C1 segment of cervical spinal cord (tissue), 14 donors: Measurements from ENCODE around the gene VPS13C.

ENCODE experiments used
- DNase-seq, 14 donors: peaks; one replicate each; lab custom pipeline; 2025; lab: John Stamatoyannopoulos, UW

Gene VPS13C

GRCh38 chr15:62060113-62060895, at the start of gene VPS13C:
VPS13C (minus strand) TSS chr15:62060447; CDS start chr15:62060374, 73 bp downstream.
- peak; percentile 39 to 95 (median 90) for DNase-seq

GRCh38 chr15:62109437-62109836, 49.2 kb upstream of the VPS13C start:
- no peak for DNase-seq

- DNase-seq = no peak
Measured at GRCh38 chr15:62108411-62108810, 48.2 kb upstream of the VPS13C start.

DNA sequence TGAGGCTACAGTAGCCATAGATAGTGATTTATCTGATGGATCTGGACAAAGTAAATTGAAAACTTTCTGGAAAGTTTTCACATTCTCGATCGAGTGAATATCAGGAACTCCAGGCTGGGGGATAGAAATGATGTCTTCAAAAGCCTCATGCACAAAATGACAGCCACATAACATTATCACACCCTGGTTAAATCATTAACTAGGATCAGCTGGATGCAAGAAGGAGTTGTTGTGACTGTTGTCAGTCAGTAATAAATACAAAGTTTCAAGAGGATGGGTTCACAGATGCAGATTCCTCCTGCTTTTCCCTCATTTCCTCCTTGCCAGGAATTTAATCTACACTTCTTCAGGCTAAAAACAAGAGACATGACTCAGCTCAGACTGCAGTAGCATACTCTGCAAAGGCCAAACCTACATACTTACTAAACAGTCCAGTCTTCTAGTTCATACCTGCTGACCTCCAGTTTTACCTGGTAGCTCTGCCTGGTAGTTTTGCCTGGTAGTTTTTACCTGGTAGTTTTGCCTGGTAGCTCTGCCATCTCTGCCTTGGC, 47.4 kb upstream of the VPS13C start:
- no peak for DNase-seq

GRCh38 chr15:62106096-62106495, 45.8 kb upstream of the VPS13C start:
- DNase-seq = no peak

DNA sequence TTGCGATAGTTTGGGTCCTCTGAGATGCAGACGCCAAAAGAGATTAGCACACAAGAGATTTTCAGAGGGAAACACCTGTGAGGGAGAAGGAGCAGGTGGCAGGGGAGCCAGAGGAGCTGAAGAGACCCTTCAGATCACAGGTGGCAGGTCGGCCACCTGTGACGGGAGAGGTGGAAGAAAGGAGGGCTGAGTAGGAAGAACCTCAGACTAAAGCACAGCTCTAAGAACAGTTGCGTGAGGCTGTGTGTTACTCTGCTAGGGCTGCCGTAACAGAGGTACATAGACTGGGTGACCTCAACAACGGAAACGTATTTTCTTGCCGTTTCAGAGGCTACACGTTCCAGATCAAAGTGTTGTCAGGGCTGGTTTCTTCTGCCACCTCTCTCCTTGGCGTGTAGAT, 45.0 kb upstream of the VPS13C start:
- no peak for DNase-seq

DNA sequence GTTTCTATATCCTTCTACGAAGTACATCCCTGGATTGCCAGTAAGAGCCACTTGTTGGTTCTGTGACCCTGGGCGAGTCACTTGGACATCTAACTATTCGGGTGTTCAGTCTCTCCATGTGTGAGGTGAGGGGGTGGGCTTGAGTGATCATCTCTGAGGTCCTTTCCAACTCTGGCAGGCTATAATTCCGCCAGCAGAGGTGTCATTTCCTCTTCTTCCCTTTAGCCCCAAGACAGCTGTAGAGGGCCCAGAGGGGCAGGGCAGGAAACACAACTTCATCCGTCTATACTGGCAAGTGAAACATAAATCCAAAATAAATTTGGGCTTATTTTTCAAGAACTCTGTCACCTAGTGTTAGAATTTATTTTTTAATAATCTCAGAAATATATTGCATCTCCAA, 44.6 kb upstream of the VPS13C start:
- DNase-seq = no peak

DNA sequence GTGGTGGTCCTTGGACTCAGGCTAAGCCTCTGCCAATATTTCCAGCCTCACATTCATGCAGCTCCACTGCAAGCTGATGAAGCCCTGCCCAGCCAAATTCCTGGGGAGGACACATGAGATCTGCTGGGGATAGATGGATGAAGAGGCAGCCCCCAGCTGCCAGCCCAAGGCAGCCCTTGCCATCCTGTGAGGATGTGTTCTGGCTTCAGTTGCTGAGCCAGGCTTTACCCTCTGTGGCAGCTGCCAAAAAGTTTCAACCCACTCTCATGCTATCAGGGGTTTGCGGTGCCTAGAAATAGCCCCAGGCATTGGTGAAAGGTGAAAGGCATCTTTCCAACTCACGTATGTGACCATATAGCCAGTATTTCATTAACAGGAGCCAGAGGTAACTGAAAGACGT, 44.2 kb upstream of the VPS13C start:
- no peak for DNase-seq

DNA sequence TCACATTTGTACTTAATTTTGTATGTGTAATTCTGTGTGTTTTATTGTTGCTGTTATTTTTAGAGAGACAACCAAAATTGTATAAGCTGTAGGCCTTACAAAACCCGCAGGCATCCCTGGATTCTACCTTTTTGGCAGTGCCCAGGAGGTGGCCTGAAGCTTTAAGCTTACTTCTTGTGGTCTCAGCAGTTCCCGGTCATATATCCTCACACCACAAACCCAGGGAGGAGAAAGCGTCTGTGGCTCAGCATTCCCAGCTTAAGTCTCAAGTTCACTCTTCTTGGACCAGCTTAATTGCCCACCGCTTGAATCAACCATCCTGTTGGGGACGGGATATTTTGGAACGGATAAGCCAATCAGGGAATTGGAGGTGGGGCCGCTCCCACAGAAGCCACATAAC, 43.2 kb upstream of the VPS13C start:
- DNase-seq = no peak

- DNase-seq = no peak
Measured at GRCh38 chr15:62099094-62099601, 38.9 kb upstream of the VPS13C start.

DNA sequence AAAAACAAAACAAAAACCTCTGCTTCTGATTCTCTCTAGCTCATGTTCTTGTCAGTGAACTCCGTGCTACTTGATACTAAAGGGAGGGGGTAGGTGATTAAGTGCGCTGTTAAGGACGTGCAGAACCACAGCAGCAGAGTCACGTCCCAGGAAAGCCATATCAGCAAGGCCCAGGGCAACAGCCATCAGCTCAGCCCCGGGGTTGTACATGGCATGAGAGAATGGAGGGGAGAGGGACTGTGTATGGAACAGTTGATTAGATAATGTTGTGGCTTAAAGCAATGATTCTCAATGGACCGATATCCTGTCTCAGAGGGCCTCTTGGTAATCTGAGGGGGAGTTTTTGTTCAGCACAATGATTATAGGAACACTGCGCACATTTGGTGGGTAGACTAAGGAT, 34.1 kb upstream of the VPS13C start:
- DNase-seq = no peak

GRCh38 chr15:62093809-62094208, 33.6 kb upstream of the VPS13C start:
- DNase-seq = no peak

GRCh38 chr15:62090988-62091387, 30.7 kb upstream of the VPS13C start:
- DNase-seq = no peak

DNA sequence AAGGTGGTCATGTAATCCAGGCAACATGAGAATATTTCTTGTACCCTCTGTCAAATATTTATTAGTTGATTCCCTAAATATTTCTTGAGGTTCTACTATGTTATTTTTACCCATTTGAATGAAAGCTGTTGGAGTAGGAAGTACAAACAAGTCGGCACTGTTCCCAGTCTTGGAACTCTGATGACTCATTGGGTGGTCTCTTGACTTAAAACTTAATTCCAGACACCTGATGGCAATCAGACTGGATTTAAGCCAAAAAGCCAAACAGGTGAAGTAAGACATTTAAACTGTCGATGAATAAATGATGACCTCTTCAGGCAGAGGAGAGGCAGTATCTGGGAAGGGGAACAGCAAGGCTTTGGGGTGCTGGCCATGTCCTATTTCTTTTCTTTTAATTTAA, 29.4 kb upstream of the VPS13C start:
- no peak for DNase-seq

DNA sequence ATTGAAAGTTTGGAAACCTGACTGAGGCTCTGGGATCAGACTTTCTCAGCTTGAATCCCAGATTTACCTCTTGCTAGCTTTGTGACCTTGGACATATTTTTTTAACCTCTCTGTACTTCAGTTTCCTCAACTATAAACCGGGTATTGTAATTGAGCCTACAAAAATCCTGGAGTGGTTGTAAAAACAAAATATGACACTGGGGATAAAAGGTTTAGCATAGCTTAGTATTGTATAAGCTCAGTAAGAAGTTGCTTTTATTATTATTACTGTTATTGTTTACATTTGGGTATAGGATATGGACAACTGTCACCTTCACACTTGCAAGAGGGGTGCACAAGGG, 28.1 kb upstream of the VPS13C start:
- DNase-seq = no peak

GRCh38 chr15:62087671-62088352, 27.6 kb upstream of the VPS13C start:
- DNase-seq = peak in 1 of 14 donors; percentile 5

DNA sequence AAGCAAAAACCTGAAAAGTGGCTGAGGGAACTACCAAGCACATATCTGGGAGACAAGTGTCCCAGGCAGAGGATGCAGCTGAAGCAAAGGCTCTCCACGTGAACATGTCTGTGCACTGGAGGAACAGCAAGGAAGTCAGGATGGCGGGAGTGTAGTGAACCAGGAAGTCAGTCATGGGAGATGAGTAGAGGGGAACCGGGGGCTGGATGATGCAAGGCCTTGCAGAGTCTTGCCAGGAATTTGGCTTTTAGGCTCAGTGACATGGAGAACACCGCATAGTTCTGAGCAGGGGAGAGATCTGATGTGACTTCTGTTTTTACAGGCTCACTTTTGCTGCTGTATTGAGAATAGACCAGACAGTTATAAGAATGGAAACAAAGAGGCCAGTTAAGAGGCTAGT, 25.5 kb upstream of the VPS13C start:
- peak in 1 of 14 donors; percentile 33 for DNase-seq

DNA sequence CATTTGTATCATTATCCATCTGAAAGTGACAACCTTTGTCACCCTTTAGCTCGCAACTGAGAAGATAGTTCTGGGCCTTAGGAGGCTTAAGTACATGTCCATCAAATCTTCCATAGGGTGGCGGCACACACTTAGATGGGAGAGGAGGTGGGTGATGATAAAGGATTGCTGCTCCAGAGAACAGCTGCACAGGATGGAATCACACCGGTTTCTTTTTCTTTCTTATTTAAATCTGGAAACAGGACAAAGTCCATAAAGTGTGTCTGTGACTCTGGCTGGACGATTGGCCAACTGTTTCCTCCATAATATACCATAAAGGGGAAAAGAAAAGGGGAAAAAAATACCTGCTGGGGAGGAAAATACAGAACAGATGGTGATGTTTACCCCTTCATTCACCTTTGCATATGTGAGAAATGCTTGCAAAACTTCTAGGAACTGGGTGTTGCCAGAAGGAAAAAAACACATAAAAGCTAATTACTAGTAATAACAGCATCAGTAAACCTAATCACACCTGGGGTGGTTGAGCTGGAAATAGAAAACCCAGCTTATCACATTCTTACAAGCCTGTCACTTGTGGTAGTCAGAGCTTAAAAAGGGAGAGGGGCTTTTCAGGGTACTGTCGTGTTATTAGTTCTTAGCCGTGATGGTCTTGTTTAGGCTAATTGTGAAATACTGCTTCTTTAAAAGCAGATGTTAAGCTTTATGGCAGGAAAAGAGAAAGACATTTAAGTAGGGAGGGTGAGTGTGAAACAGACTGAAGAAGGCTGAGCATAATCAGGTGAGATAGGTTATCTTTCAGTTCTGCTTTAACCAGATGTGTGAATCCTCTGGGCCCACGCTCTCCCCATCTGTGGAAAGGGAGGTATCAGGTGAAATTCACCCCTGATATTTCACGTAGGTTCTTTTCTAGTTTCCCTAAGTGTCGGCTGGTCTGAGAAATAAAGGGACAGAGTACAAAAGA, 23.2 kb upstream of the VPS13C start:
- DNase-seq = no peak

DNA sequence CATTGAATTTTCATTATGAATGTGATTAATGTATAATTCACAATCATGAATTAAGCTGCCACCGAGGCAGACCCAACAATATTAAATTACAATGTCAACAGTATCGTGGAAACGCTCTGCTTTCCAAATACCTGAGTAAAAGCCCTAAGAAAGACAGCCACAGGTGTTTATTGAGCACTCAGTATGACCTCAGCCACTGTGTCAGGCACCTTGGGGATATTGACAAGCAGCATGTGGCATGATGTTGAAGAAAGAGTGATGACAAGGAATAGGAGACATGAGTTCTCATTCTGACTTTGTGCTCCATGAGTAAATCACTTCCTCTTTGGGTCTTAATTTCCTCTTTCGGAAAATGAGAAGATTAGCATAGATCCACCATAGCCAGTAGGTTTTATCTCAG, 19.3 kb upstream of the VPS13C start:
- DNase-seq = no peak

GRCh38 chr15:62075595-62076277, 15.5 kb upstream of the VPS13C start:
- DNase-seq = no peak

GRCh38 chr15:62071711-62072308, 11.6 kb upstream of the VPS13C start:
- peak in 1 of 14 donors; percentile 13 for DNase-seq
